Neural cell (in vitro differentiated cells): ENCODE measurements around the gene KRT76. TPM values are rescaled to one million over a fixed set of nuclear protein-coding genes. Genes with fewer than 3 reads are reported as not detected.

ENCODE experiments used
- H2AFZ ChIP-seq: fragments of 200-600, 300-800 bp; sonication (generic), shearing (Covaris generic); 2 replicates; pipeline ENCODE4 v1.6.0; 2014; ENCODE audit warnings: low read depth, mild to moderate bottlenecking, antibody characterized with exemption, low read length, moderate library complexity
- H3F3A ChIP-seq: fragments of 200-600 bp; shearing (Covaris generic); 2 replicates; pipeline ENCODE4 v1.6.1; 2016; ENCODE audit warnings: mild to moderate bottlenecking, moderate library complexity, mixed read lengths, antibody characterized with exemption, low read length; ENCODE audit not compliant: insufficient read depth, poor library complexity, severe bottlenecking
- H3K27ac ChIP-seq: fragments of 200-600, 300-800 bp; sonication (generic), shearing (Covaris generic); 2 replicates; pipeline ENCODE4 v1.5.1; 2014; ENCODE audit warnings: mild to moderate bottlenecking, low read length, moderate library complexity
- H3K27me3 ChIP-seq: fragments of 300-800, 200-600 bp; sonication (generic), shearing (Covaris generic); 2 replicates; pipeline ENCODE4 v1.6.0; 2014; ENCODE audit warnings: mild to moderate bottlenecking, low read depth, low read length, moderate library complexity; ENCODE audit not compliant: insufficient read depth
- H3K36me3 ChIP-seq: fragments of 300-800, 200-600 bp; sonication (generic), shearing (Covaris generic); 2 replicates; pipeline ENCODE4 v1.5.1; 2014; ENCODE audit warnings: mild to moderate bottlenecking, antibody characterized with exemption, low read length, moderate library complexity; ENCODE audit not compliant: insufficient read depth
- H3K4me2 ChIP-seq: fragments of 300-800, 200-600 bp; sonication (generic), shearing (Covaris generic); 2 replicates; pipeline ENCODE4 v1.6.0; 2014; ENCODE audit warnings: mild to moderate bottlenecking, low read length
- H3K4me3 ChIP-seq: fragments of 300-800, 200-600 bp; sonication (generic), shearing (Covaris generic); 2 replicates; pipeline ENCODE4 v1.5.1; 2014; ENCODE audit warnings: mild to moderate bottlenecking, low read length, moderate library complexity
- H3K79me2 ChIP-seq: fragments of 200-600 bp; shearing (Covaris generic); replicated peaks from 2 replicates; pipeline ENCODE4 v1.6.0; 2014; ENCODE audit warnings: mild to moderate bottlenecking, low read length, moderate library complexity; ENCODE audit not compliant: insufficient read depth
- H3K9ac ChIP-seq: fragments of 300-800, 200-600 bp; sonication (generic), shearing (Covaris generic); 2 replicates; pipeline ENCODE4 v1.6.1; 2016; ENCODE audit warnings: mild to moderate bottlenecking, low read length, mixed read lengths
- H3K9me2 ChIP-seq: fragments of 200-600 bp; shearing (Covaris generic); 2 replicates; pipeline ENCODE4 v1.6.1; 2016; ENCODE audit warnings: mild to moderate bottlenecking, low read length, mixed read lengths; ENCODE audit not compliant: insufficient read depth
- H3K9me3 ChIP-seq: fragments of 200-600, 300-800 bp; sonication (generic), shearing (Covaris generic); 2 replicates; pipeline ENCODE4 v1.6.1; 2016; ENCODE audit warnings: mild to moderate bottlenecking, mixed run types, low read length, moderate library complexity, mixed read lengths
- H4K20me1 ChIP-seq: fragments of 200-600 bp; shearing (Covaris generic); 2 replicates; pipeline ENCODE4 v1.6.1; 2016; ENCODE audit warnings: mild to moderate bottlenecking, mixed run types; ENCODE audit not compliant: insufficient read depth
- EP300 ChIP-seq: fragments of 450-650 bp; conservative IDR thresholded peaks from 2 replicates; pipeline ENCODE4 v1.6.1; 2014; ENCODE audit warnings: antibody characterized with exemption, mild to moderate bottlenecking, moderate library complexity; ENCODE audit not compliant: poor library complexity, severe bottlenecking
- EZH2 ChIP-seq: fragments of 200-600, 300-800 bp; shearing (Covaris generic), sonication (generic); IDR thresholded peaks from 2 replicates; pipeline ENCODE4 v1.6.1; 2014; ENCODE audit warnings: antibody characterized with exemption, low read length, borderline replicate concordance, mild to moderate bottlenecking; ENCODE audit not compliant: insufficient read depth, poor library complexity, severe bottlenecking
- MXI1 ChIP-seq: fragments of 450-650 bp; conservative IDR thresholded peaks from 2 replicates; pipeline ENCODE4 v1.6.1; 2014; ENCODE audit warnings: antibody characterized with exemption, mild to moderate bottlenecking; ENCODE audit not compliant: poor library complexity, severe bottlenecking
- POLR2AphosphoS5 ChIP-seq: IDR thresholded peaks from 2 replicates; pipeline ENCODE4 v1.6.1; 2012
- RAD21 ChIP-seq: fragments of 450-650 bp; conservative IDR thresholded peaks from 2 replicates; pipeline ENCODE4 v1.6.1; 2014; ENCODE audit warnings: antibody characterized with exemption, mild to moderate bottlenecking, moderate library complexity
- SMC3 ChIP-seq: fragments of 450-650 bp; conservative IDR thresholded peaks from 2 replicates; pipeline ENCODE4 v1.6.1; 2014; ENCODE audit warnings: antibody characterized with exemption, mild to moderate bottlenecking, moderate library complexity; ENCODE audit not compliant: poor library complexity
- TAF1 ChIP-seq: IDR thresholded peaks from 2 replicates; pipeline ENCODE4 v1.6.1; 2012; ENCODE audit warnings: low read depth
- polyA plus RNA-seq: library from polyadenylated mRNA; depleted of rRNA; stranded (reverse); fragments of >200 nt; gene quantifications from 2 replicates; pipeline ENCODE4 v1.2.3, GENCODE V29; 2014
- TF ChIP-seq, protein P1 (sequence below): fragments of 450-650 bp; IDR thresholded peaks from 2 replicates; pipeline ENCODE4 v1.5.1; 2014; ENCODE audit warnings: antibody characterized with exemption, mild to moderate bottlenecking, moderate library complexity; ENCODE audit not compliant: poor library complexity, severe bottlenecking
- TF ChIP-seq, protein P2 (sequence below): IDR thresholded peaks from 2 replicates; pipeline ENCODE4 v1.6.1; 2012; ENCODE audit warnings: borderline replicate concordance

Gene KRT76
- polyA plus RNA-seq, 1 donor from 2014 or later: not detected

DNA sequence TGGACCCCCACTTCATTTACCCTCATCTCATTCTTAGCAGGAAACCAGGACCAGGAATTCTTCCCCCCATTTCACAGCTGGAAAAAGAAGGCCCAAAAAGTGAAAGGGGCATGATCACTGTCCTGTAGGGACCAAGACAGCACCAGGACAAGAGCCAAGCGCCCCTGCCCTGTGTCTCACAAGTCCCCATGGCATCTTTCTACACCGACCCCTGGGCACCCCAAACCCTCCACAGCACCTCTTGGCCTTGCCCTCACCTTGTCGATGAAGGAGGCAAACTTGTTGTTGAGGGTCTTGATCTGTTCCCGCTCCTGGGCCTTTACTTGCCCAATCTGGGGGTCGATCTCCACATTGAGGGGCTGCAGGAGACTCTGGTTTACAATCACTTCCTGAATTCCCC lies 710 bp downstream of the KRT76 start:
- Histone ChIP-seq H3K9ac (no peak overlapping the region), H3K4me3 (no peak overlapping the region), H3K9me2 (no peaks in the 10 kb centered on the region), H3K4me2 (no peak overlapping the region), H3K27me3 (no peaks in the 10 kb centered on the region), H4K20me1 (no peaks in the 10 kb centered on the region), H3K27ac (no peak overlapping the region), H3F3A (no peaks in the 10 kb centered on the region), H3K9me3 (no peaks in the 10 kb centered on the region), H3K79me2 (no peaks in the 10 kb centered on the region), H3K36me3 (no peaks in the 10 kb centered on the region), H2AFZ (no peak overlapping the region)
- TF ChIP-seq SMC3 (no peak), RAD21 (no peak), POLR2AphosphoS5 (no peak), EP300 (no peak), TAF1 (no peak), MXI1 (no peak), EZH2 (no peak)
- TF ChIP-seq, protein P1, sequence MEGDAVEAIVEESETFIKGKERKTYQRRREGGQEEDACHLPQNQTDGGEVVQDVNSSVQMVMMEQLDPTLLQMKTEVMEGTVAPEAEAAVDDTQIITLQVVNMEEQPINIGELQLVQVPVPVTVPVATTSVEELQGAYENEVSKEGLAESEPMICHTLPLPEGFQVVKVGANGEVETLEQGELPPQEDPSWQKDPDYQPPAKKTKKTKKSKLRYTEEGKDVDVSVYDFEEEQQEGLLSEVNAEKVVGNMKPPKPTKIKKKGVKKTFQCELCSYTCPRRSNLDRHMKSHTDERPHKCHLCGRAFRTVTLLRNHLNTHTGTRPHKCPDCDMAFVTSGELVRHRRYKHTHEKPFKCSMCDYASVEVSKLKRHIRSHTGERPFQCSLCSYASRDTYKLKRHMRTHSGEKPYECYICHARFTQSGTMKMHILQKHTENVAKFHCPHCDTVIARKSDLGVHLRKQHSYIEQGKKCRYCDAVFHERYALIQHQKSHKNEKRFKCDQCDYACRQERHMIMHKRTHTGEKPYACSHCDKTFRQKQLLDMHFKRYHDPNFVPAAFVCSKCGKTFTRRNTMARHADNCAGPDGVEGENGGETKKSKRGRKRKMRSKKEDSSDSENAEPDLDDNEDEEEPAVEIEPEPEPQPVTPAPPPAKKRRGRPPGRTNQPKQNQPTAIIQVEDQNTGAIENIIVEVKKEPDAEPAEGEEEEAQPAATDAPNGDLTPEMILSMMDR: no peak
- TF ChIP-seq, protein P2, sequence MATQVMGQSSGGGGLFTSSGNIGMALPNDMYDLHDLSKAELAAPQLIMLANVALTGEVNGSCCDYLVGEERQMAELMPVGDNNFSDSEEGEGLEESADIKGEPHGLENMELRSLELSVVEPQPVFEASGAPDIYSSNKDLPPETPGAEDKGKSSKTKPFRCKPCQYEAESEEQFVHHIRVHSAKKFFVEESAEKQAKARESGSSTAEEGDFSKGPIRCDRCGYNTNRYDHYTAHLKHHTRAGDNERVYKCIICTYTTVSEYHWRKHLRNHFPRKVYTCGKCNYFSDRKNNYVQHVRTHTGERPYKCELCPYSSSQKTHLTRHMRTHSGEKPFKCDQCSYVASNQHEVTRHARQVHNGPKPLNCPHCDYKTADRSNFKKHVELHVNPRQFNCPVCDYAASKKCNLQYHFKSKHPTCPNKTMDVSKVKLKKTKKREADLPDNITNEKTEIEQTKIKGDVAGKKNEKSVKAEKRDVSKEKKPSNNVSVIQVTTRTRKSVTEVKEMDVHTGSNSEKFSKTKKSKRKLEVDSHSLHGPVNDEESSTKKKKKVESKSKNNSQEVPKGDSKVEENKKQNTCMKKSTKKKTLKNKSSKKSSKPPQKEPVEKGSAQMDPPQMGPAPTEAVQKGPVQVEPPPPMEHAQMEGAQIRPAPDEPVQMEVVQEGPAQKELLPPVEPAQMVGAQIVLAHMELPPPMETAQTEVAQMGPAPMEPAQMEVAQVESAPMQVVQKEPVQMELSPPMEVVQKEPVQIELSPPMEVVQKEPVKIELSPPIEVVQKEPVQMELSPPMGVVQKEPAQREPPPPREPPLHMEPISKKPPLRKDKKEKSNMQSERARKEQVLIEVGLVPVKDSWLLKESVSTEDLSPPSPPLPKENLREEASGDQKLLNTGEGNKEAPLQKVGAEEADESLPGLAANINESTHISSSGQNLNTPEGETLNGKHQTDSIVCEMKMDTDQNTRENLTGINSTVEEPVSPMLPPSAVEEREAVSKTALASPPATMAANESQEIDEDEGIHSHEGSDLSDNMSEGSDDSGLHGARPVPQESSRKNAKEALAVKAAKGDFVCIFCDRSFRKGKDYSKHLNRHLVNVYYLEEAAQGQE: no peak

DNA sequence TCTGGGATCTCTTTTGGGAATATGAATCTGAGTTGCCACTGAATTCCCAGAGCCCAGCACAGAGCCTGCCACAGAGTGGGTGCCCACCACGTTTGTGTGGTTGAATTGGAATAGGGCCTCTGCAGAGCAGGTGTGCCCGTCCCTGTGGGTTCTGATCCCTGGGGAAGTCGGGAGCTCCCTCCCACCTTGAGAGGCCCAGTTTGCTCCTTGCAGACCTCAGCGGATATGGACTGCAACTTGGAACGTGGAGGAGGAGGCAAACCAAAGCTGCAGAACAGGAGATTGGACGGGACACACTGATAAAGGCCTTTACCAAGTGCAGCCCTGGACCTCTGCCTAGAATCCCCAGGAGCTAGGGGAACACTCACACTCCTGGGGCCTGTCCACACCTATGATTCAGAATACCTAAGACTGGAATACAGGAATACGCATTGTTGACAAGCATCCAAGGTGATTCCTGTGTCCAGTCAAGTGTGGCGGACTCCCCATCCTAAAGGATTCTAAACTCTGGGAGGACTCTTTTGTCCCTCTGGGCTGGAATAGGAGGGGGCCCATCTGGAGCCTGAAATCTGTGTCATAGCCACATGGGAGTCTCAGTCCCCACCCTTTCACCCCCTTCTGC lies 2.4 kb downstream of the KRT76 start:
- Histone ChIP-seq H3K9me2 (no peaks in the 10 kb centered on the region), H2AFZ (no peak overlapping the region), H4K20me1 (no peaks in the 10 kb centered on the region), H3K27me3 (no peaks in the 10 kb centered on the region), H3K9ac (no peak overlapping the region), H3K27ac (no peak overlapping the region), H3K9me3 (no peaks in the 10 kb centered on the region), H3K4me2 (no peak overlapping the region), H3K4me3 (no peak overlapping the region), H3K36me3 (no peaks in the 10 kb centered on the region), H3F3A (no peaks in the 10 kb centered on the region), H3K79me2 (no peaks in the 10 kb centered on the region)
- TF ChIP-seq SMC3 (no peak), TAF1 (no peak), EZH2 (no peak), EP300 (no peak), POLR2AphosphoS5 (no peak), RAD21 (no peak), MXI1 (no peak)
- TF ChIP-seq, protein P2: no peak
- TF ChIP-seq, protein P1: no peak
